Stimulated activated CD8-positive, alpha-beta memory T cell treated with anti-CD3 and anti-CD28 coated beads, Interleukin-15, amount 100 ng/mL, for 4 hours (primary cell): Measurements from ENCODE around the gene PCTP.

Experiments used
- DNase-seq, 2 donors: peaks; one replicate each; pipeline ENCODE4 v3.0.0-alpha.2; 2020; ENCODE audit warnings: low read depth in 2 of 2

The PCTP gene

DNA sequence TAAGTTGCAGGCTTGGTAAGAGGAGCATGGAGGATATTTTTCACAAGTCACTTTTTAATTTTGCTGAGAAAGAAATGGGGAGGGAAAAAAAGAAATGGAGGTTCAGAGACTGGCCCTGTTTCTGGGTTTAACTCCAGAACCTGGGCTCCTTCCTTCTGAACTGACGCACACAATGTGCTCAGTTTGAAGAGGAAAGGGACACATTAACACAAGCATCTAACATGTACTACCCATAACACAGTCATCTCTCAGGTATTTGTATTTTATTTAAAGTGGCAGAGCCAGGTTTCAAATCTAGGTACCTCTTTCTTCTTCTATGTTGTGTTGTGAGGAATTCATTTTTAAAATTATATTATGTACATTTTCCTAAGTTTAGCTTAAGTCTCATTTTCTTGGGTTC is 22.9 kb upstream of the PCTP start:
- DNase-seq, result no peak

DNA sequence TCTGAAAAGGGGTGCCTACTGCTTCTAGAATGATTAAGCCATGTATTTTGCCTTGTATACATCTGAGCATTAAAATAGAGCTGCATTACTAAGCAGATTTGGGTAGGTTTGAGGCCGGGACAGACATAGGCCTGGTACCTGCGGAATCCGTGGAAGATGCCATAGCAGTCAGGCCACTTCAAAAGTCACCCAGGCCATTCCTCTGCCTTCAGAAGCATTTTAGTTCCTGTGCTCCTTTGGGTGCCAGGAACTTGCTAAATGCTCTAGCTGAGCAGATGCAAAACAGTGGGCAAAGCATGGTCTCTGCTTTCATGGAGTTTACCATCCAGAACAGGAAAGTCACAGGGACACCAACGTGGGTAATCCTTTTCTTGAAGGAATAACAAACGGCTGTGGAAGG is 22.5 kb upstream of the PCTP start:
- DNase-seq, result no peak

GRCh38 chr17:55728833-55729232 is 22.0 kb upstream of the PCTP start:
- DNase-seq, result no peak

DNA sequence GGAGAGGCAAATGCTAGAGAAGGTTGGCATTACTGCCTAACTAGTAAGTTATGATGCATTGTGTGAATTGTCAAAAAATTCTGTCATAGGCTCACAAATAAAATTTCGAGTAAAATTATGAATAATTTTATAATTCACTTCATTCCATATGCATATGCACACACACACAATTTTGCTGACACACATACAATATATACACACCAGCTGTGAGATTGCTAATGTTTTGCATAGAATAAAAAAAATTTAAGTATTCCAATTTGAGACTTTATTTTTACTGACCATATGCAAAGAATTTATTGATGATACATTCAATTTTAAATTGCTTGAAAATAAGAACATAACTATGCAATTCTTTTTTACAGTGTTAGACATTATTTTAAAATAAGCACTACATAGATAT is 21.4 kb upstream of the PCTP start:
- no peak for DNase-seq

DNA sequence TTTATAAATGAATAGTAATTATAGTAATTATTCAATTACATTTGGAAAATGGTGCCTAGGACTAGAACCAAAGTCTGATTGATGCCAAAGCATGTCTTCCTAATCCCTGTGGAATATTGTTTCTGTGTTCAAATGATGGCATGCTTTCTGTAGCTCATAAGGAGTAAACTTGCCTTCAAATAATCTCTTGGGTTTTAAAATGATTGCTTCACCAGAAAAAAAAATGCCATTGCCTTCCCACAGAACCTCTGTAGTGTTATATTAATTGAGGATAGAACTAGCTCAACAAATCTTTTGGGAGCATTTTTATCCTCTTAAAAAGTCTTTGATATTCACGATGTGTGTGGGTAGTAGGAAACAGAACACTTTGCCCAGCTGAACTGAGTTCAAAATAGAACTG is 20.5 kb upstream of the PCTP start:
- no peak for DNase-seq

GRCh38 chr17:55730808-55731207 is 20.0 kb upstream of the PCTP start:
- DNase-seq, result no peak

- DNase-seq, result no peak
Measured at GRCh38 chr17:55731586-55732250, 19.1 kb upstream of the PCTP start.

DNA sequence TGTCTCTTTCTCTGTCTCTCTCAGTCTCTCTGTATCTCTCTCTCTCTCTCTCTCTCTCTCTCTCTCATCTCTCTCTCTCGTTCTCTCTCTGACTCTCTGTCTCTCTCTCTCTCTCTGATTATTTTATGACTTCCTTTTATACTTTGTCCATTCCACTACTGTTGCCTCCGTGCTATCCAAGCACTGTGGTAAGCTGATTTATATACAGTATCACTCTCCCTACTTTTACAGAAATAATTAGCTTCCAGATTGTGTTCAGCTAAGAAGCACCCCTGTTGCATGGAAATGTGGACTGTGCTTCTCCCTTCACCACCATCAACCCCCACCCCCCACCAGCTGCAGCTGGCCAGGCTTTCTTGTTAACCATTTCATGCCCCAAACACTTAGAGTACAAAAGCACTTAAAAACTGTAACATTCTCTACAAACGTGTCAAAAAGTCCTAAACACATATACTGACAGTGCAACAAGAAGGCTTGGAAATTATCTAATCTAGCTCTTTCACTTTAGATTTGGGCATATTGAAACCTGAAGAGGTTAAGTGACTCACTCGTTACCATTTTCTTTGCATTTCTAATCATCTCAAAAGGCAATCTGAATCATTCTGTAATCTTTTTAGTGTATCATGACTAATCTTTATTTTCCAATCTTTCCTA is 16.6 kb upstream of the PCTP start:
- DNase-seq, result no peak

- DNase-seq, result no peak
Measured at GRCh38 chr17:55735731-55736405, 15.0 kb upstream of the PCTP start.

DNA sequence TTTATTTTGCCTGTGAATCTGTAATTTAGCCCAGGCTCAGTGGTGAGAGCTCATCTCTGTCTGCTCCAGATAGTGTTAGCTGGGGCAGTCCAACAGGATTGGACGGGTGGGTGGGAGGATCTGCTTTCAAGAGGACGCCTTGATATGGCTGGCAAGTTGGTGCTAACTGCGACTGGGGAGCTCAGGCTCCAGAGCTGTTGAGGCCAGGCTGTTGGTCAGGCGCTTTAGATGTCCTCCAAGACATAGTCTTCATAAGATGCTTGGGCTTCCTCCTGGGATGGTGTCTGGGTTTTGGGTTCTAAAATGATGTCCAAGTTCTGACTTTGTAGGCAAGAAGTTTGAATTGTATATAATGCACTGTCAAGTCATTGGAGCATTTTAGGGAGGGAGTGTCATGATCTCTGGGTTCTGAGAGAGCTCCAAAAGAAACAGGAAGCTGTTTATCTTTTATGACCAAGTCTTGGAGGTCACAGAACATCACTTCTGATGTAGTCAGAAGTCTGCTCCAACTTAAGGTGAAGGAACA is 12.8 kb upstream of the PCTP start:
- DNase-seq, result no peak

DNA sequence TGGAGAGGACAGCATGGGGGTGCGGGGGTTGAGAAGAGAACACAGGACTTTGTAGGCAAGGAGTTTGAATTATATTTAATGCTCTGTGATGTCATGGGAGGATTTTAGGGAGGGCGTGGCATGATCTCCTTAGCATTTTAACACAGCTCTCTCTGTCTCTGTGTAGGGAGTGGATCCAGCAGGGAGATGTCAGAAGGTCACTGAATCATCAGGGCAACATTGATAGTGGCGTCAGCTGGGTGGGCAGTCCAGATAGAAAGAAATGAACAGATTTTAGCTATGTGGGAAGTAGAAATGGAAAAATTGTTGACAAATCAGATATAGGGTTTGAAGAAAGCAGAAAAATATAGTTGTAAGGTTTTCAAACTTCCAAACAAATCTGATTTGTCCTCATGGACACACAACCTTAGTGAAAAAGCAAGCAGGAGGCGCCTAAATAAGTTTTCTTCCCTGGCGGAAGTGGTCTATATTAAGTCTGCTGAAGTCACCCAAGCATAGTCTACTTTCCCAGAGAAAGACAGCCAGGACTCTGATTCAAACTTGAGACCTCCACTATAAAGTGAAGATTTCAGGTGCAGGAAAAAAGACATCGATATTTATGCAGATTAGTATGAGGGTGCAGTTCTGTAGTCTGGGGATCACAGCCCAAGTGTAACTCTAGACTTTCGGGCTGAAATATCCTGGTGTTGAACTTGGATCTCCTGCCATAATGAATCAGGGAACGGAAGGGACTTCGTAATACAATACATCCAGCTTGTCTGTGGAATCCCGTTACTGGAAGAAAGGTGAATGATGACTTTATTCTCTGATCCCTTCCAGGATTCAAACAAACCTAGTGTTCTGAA is 10.1 kb upstream of the PCTP start:
- DNase-seq, result no peak

DNA sequence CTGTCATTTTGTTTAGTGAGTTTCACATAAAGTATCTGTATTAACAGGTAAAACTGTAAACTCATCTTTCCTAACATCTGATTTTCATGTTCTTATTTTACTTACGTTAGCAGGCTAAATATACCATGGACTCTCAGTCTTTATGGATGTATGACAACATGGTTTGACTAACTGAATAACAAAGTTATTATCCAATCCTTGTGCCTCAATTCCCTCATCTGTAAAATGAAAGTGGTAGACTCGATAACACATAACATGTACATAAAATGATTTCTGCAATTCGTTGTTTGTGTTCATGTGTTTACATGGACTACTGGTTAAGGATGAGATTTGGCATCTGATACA is 9.5 kb upstream of the PCTP start:
- DNase-seq, result no peak

- DNase-seq, result no peak
Measured at GRCh38 chr17:55742272-55743102, 8.4 kb upstream of the PCTP start.

GRCh38 chr17:55743103-55743679 is 7.7 kb upstream of the PCTP start:
- DNase-seq, result no peak

GRCh38 chr17:55745258-55745657 is 5.6 kb upstream of the PCTP start:
- DNase-seq, result no peak

GRCh38 chr17:55746466-55746865 is 4.4 kb upstream of the PCTP start:
- DNase-seq, result no peak

DNA sequence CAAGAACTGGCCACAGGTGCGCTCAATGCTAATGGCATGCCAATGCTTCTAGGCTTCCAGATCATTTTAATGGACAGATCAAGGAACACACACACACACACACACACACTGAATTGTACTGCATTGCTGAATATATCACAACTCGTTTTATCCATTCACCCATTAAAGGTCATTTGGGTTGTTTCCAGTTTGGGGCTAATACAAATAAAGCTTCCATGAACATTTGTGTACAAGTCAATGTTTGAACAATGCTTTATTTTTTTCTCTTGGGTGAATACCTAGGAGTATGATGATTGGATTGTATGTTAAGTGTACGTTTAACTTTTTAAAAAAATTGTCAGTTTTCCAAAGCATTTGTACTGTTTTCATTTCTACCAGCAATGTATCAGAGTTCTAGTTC is 3.6 kb upstream of the PCTP start:
- no peak for DNase-seq

DNA sequence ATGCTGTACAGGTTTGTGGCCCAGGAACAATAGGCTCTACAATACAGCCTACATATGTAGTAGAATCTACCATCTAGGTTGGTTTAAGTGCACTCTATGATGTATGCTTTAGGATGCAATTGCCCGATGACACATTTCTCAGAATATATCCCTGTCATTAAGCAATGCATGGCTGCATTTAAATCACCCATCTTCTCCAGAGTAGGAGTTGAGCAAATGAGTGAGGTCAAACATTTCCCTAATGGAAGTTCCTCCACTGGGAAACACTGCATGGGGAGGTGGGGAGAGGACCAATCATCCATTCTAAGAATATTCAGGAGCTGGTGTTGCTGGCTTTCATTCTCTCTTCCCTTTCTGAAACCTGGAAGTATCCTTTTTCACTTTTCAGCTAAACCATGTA is 2.0 kb upstream of the PCTP start:
- DNase-seq, result no peak

GRCh38 chr17:55749985-55750384 is 866 bp upstream of the PCTP start:
- DNase-seq, result no peak

DNA sequence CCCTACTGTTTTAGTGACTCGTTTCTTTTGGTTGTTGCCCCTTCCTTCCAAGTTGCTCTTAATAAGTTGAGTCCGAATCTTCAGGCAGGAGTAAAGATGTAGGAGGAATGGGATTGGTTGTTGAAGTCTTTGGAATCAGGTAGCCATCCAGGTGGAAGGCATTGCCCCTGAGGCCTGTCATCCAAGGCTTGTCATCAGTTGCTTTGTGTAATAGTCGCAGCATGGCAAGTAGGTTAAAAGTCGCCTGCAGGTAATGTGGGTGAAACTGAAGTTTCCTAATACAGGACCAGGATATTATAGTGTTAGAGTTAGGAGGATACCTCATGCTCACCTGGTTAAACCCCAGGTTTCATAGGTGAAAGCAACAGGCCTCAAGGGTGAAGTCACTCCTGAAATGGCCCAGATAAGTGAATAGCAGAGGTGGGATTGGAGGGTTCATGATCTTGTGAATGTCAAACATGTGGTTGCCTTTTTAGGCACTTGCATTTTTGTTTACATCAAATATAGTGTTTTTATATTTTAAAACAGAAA is 934 bp downstream of the PCTP start:
- DNase-seq, result no peak

DNA sequence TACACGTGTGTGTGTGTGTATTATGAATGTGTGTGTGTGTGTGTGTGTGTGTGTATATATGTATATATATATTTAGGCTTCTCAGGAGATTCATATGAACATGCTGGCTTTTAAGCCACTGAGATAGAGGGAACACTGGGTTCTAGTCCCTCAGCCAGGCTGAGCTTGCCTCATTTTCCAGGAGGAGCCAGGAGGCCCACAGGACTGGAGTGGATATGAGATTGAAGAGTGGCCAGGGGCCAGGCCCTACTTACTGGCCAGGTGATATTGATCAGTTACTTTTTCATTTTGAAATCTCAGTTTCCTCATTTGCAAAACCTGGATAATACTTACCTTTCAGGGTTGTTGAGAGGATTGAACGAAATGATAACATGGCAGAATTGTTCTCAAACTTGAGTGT is 5.8 kb downstream of the PCTP start:
- no peak for DNase-seq
